Measurements from ENCODE around the gene SLC9A8. TPM values are rescaled to one million over a fixed set of nuclear protein-coding genes. Genes with fewer than 3 reads are reported as not detected.

The SLC9A8 gene
- total and polyA plus RNA-seq, 2 of the 4 experiments (the other 2 are of a cell fraction): 4.1 to 5.0 TPM

GRCh38 chr20:49804364-49804763 is 8.3 kb upstream of the SLC9A8 start:
- DNase-seq (no peak), ATAC-seq (ENCODE audit: low read depth) (no peak)
- H4K91ac ChIP-seq (ENCODE audit: insufficient read depth, low read depth, low read length): no peak overlapping the region
- H2BK120ac ChIP-seq (ENCODE audit: low read depth, low read length): no peak overlapping the region
- H3K23ac ChIP-seq (ENCODE audit: low read depth, low read length): no peak overlapping the region
- dilution Hi-C loops (cut with HindIII; ENCODE audit: low sequenced_read_pairs, unreplicated experiment) (no loop called here), in situ Hi-C loops (cut with MboI; ENCODE audit: low sequenced_read_pairs) (no loop called here), intact Hi-C loops (cut with micrococcal nuclease) (no loop called here)
- H3K9me3 ChIP-seq (ENCODE audit: control insufficient read depth, insufficient read depth, low read length): no peaks in the 10 kb centered on the region
- no peaks in the 10 kb centered on the region; the same call in 1 of the 2 replicates for H3K27me3 ChIP-seq (ENCODE audit: control insufficient read depth, insufficient read depth, low read length)
- no peaks in the 10 kb centered on the region for H3K36me3 ChIP-seq (ENCODE audit: control insufficient read depth, insufficient read depth, low read length)
- no peak overlapping the region for H4K5ac ChIP-seq (ENCODE audit: low read depth, low read length)
- no peaks in the 10 kb centered on the region for H3K4me1 ChIP-seq (ENCODE audit: control insufficient read depth, insufficient read depth, low read length)
- no peak overlapping the region for H3K4ac ChIP-seq (ENCODE audit: low read depth, low read length)
- POLR2A ChIA-PET (ENCODE audit: unreplicated experiment): no interaction called here
- BruUV-seq (replicated peaks): no TSS peak
- no peak overlapping the region for H3K18ac ChIP-seq (ENCODE audit: low read depth, low read length)
- H2BK5ac ChIP-seq (ENCODE audit: low read depth, low read length, poor library complexity, severe bottlenecking): no peak overlapping the region
- H2AFZ ChIP-seq (replicated peaks; ENCODE audit: low read length, poor library complexity): no peak overlapping the region
- no peaks in the 10 kb centered on the region for H3K79me1 ChIP-seq (ENCODE audit: low read depth in 1 of 2, low read length in 2 of 2)
- no peak overlapping the region for H3K14ac ChIP-seq (replicated peaks; ENCODE audit: low read depth, low read length)
- no peak overlapping the region for H3K4me2 ChIP-seq (ENCODE audit: low read depth, low read length)
- WGBS, 2 experiments (ENCODE audit: extremely low coverage in 2 of 2, insufficient read length in 1 of 2): 44% methylated on average over 1 of the region's 3 CpGs; no CpG with 5 or more reads in 1 of the 2 experiments
- H3K56ac ChIP-seq (ENCODE audit: extremely low read depth, insufficient read depth, low read length): no peak overlapping the region
- CTCF ChIA-PET: no interaction called here
- no peak overlapping the region for H2AK5ac ChIP-seq (ENCODE audit: low read depth, low read length)
- no peak overlapping the region for H2BK15ac ChIP-seq (ENCODE audit: low read depth, low read length)
- no peak overlapping the region for H3K4me3 ChIP-seq (ENCODE audit: insufficient read depth, low read depth, low read length)
- no peak overlapping the region for H3K27ac ChIP-seq (ENCODE audit: insufficient read depth, low read length)
- no peaks in the 10 kb centered on the region for H4K20me1 ChIP-seq (ENCODE audit: insufficient read depth, low read length)
- no peaks in the 10 kb centered on the region for H3K9me1 ChIP-seq (ENCODE audit: insufficient read depth, low read length)
- no peak overlapping the region for H2AK9ac ChIP-seq (replicated peaks; ENCODE audit: low read depth, low read length, poor library complexity)
- no peak overlapping the region for H3K9ac ChIP-seq (ENCODE audit: low read depth, low read length)
- H4K8ac ChIP-seq (ENCODE audit: low read depth in 2 of 2, low read length in 2 of 2): no peak overlapping the region
- no peak overlapping the region for H2BK20ac ChIP-seq (ENCODE audit: low read depth, low read length)
- no peak for TF ChIP-seq FOS (IDR thresholded peaks at IDR 0.05; ENCODE audit: low read depth, low read length)
- no peak for TF ChIP-seq MXI1 (IDR thresholded peaks at IDR 0.05; ENCODE audit: borderline replicate concordance, low read depth, low read length)
- no peak for TF ChIP-seq CHD1 (IDR thresholded peaks at IDR 0.05; ENCODE audit: low read depth, low read length)
- no peak for TF ChIP-seq MAZ (IDR thresholded peaks at IDR 0.05; ENCODE audit: borderline replicate concordance, low read depth, low read length)
- TF ChIP-seq CEBPB (IDR thresholded peaks at IDR 0.05; ENCODE audit: low read depth, low read length): no peak
- no peak for TF ChIP-seq POLR2A (IDR thresholded peaks at IDR 0.05; ENCODE audit: low read depth, low read length)
- TF ChIP-seq CTCF (conservative IDR thresholded peaks at IDR 0.05; ENCODE audit: low read depth, low read length): no peak
- no peak for TF ChIP-seq RFX5 (IDR thresholded peaks at IDR 0.05; ENCODE audit: low read depth, low read length)
- TF ChIP-seq BHLHE40 (IDR thresholded peaks at IDR 0.05; ENCODE audit: low read depth, low read length): no peak
- TF ChIP-seq NFE2L2 (IDR thresholded peaks at IDR 0.05; ENCODE audit: low read depth, low read length): no peak
- TF ChIP-seq SMC3 (IDR thresholded peaks at IDR 0.05; ENCODE audit: low read depth, low read length): no peak
- no peak for TF ChIP-seq MAFK (IDR thresholded peaks at IDR 0.05; ENCODE audit: low read depth, low read length)
- TF ChIP-seq RCOR1 (IDR thresholded peaks at IDR 0.05; ENCODE audit: insufficient replicate concordance, low read length): no peak
- no peak for TF ChIP-seq RAD21 (IDR thresholded peaks at IDR 0.05; ENCODE audit: low read length)
- TF ChIP-seq ELK1 (IDR thresholded peaks at IDR 0.05; ENCODE audit: borderline replicate concordance, low read depth, low read length): no peak
